ENCODE data around the gene MGMT.

GRCh38 chr10:129528376-129528978 lies 61.4 kb downstream of the MGMT start:
- no peak for TF ChIP-seq CTCF (conservative IDR thresholded peaks at IDR 0.05 in 1 of 2, IDR thresholded peaks at IDR 0.05 in 1 of 2; ENCODE audit: extremely low read depth in 1 of 2, insufficient read depth in 1 of 2, low read depth in 1 of 2, low read length in 2 of 2)
- TF ChIP-seq EZH2 (IDR thresholded peaks at IDR 0.05; ENCODE audit: borderline replicate concordance, low read length): no peak
